HL-60 (cell line): ENCODE data around the gene ZBTB26.

ENCODE experiments used
- GABPA ChIP-seq: IDR thresholded peaks from 2 replicates; pipeline ENCODE4 v1.6.1; 2012; ENCODE audit warnings: low read depth
- POLR2AphosphoS5 ChIP-seq: IDR thresholded peaks from 2 replicates; pipeline ENCODE4 v1.6.1; 2012; ENCODE audit warnings: low read depth
- TF ChIP-seq, protein P1 (sequence below): IDR thresholded peaks from one replicate; pipeline ENCODE4 v1.5.1; 2011; ENCODE audit warnings: low read length, control low read depth, inconsistent platforms; ENCODE audit not compliant: insufficient read depth

DNA sequence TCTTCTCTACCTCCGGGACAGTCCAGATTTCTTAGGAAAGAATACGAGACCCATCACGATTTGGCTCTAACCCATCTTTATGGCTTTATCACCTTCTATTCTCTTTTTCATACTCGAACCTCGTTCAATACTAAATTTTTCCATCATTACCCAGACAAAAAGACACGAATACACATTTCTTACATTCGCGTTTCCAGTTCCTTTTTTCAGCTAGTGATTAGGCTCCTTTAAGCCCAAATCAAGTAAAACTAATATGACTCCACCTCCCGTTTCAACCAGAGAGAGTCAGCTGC is 18.7 kb downstream of the ZBTB26 start:
- TF ChIP-seq, protein P1, sequence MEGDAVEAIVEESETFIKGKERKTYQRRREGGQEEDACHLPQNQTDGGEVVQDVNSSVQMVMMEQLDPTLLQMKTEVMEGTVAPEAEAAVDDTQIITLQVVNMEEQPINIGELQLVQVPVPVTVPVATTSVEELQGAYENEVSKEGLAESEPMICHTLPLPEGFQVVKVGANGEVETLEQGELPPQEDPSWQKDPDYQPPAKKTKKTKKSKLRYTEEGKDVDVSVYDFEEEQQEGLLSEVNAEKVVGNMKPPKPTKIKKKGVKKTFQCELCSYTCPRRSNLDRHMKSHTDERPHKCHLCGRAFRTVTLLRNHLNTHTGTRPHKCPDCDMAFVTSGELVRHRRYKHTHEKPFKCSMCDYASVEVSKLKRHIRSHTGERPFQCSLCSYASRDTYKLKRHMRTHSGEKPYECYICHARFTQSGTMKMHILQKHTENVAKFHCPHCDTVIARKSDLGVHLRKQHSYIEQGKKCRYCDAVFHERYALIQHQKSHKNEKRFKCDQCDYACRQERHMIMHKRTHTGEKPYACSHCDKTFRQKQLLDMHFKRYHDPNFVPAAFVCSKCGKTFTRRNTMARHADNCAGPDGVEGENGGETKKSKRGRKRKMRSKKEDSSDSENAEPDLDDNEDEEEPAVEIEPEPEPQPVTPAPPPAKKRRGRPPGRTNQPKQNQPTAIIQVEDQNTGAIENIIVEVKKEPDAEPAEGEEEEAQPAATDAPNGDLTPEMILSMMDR, result no peak
- TF ChIP-seq POLR2AphosphoS5 (no peak), GABPA (no peak)
